Activated naive CD4-positive, alpha-beta T cell treated with anti-CD3 and anti-CD28 coated beads, Interleukin-2, amount 50 U/mL, for 16 hours (primary cell): ENCODE data around the gene PCNX2.

Experiments
- DNase-seq: peaks from one replicate; pipeline ENCODE4 v3.0.0-alpha.2; 2020

PCNX2 gene

DNA sequence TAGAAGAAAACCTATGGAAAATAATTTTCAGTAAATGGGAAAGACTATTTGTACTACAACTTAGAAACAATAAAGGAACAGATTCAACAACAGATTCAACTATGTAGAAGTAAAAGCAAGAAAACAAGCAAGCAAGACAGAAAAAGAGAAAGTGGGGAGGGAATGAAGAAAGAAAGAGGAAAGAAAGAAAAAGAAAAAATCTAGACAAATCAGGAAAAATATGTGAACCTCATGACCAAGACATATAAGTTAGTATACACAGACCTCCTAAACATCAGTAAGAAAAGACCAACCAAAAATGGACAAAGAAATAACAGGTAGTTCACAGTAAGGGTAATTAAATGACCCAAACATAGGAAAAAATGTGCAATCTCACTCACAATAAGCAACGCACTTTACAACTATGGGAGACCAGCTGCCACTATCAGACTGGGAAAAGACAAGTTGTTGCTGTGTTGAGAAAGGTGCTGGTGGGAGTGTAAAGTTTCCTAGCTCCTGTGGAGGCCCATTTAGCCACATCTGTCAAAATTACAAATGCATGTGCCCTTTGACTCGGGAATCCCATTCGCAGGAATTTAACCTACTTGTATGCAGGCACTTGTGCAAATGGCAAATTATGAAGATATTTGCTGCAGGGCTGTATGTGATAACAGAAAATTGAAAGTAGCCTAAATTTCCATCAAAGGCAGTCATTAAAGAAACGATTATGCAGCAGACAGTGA, 18.1 kb upstream of the PCNX2 start:
- no peak for DNase-seq

GRCh38 chr1:233304489-233305102, 9.1 kb upstream of the PCNX2 start:
- DNase-seq = no peak

DNA sequence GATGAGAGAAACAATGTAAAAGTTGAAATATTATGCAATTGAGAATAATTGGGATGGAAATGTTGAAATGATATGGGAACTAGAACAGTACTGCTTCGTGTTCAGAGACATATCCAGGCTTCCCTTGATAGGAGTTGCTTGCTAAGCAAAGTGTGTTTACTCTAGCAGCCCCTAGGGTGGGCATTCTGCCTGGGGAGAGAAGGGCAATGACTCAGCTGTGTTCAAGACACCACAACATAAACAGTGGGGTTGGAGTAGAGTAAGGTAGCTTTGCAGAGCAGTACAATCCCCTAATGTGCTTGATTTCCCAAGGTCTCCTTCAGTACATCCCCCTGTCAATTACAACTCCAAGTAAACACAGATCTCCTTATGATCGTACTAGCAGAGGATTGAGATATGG, 4.8 kb upstream of the PCNX2 start:
- DNase-seq = no peak

DNA sequence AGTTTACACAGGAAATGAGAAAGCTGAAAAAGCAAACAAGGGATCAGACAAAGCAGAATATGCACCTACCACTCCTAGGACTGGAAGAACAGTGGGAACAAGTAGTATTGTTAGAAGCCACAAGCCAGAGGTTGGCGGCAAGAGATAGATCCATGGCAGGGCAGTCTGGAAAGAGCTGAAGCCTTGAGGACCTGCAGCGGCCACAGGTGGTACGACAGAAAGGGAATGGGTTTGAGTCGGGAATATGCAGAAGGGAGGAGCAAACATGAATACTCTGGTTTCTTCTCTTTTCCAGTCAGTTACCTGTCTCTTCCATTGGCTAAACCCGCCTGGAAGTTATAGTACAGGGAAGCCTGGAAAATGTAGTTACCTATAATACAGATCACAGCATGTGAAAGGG, 3.9 kb upstream of the PCNX2 start:
- DNase-seq = no peak

DNA sequence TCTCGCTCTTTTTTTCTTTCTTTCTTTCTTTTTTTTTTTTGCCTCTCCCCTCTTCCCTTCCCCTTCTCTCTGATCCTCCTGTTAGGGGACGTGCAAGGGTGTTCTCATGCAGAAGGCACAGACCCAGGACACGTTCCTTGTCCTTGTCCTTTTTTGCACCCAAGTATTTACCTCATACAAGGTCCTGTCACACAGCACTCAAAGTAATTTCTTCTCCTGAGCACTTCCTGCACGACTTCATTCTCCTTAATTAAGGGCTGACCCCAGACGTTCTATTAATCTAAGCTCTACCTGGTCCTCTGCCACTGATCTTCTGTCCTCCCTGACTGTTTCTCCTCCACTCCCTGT, 424 bp upstream of the PCNX2 start:
- no peak for DNase-seq

GRCh38 chr1:233294913-233295236, 650 bp downstream of the PCNX2 start:
- peak; percentile 45 for DNase-seq

DNA sequence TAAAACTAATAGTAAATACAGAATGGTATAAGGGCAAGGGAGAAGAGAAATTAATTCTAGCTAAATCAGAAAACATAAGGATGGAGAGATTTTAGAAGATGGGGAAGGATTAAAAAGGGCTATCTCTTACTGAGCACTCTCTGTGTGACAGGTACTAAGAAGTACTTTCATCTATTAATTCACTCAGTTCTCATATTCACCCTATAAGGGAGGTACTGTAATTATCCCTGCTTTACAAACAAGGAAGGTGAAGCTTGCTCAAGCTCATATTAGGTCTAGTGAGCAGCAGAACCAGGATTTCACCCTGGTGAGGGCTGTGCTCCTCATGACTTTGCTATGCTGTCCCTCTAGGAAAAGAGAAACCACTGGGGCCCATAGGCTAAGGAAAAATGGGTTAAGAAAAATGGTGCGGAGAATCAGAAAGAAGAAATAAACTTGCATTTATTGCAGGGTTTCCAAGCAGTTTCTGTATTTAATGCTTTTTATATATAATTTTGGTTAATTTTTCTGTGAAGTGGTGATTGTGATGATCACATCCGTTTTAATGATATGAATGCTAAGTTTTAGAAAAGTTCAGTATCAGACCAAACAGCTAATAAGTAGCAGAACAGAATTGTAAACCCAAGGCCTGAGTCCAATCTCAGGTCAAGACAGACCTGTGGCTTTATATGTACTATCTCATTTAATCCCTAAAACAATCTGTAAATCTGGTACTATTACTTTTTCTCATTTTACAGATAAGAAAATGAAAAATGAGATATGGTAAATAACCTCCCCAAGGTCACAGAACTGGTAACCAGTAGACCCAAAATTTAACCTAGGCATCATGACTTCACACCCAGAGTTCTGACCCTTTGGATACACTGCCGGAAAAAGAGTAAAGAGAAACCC, 1.7 kb downstream of the PCNX2 start:
- DNase-seq = no peak

- DNase-seq = no peak
Measured at GRCh38 chr1:233290396-233291034, 5.0 kb downstream of the PCNX2 start.

GRCh38 chr1:233289676-233290075, 5.8 kb downstream of the PCNX2 start:
- DNase-seq = no peak

GRCh38 chr1:233282582-233282886, 13.0 kb downstream of the PCNX2 start:
- DNase-seq = no peak

DNA sequence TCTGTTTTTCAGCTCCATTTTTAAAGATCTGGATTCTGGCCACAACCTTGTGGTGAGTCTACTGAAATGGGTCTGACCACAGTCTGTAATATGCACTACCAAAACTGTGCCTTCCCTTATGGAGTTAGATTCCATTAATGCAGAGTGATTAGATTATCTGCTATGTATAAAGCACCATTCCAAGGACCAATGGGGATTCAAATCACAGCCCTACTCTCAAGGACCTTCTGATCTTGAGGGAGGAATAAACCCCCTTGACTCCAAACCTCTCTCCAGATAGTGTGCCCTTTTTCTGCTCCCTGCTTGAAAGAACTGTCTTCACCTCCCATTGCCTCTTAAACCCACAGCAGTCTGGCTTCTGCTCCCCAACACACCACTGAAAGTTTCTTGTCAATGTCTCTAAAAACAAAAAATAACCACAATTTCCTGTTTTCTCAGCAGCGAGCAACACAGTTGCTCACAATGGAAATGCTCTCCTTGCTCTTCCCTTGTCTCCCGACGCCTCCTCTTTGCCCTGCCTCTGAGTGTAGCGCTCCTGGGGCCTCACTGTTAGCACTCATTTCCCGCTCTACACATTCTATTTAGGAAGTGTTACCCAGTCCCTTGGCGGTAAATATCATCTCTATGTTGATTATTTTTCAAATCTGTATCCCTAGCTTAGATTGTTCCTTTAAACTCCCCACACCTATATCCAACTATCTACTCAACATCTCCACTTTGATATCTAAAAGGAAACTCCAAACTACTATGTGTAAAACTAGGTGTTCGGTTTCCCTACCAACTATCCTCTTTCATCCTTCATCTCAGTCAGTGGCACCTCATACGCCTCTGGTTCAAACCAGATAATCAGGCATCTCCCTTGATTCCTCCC, 13.6 kb downstream of the PCNX2 start:
- DNase-seq = no peak

DNA sequence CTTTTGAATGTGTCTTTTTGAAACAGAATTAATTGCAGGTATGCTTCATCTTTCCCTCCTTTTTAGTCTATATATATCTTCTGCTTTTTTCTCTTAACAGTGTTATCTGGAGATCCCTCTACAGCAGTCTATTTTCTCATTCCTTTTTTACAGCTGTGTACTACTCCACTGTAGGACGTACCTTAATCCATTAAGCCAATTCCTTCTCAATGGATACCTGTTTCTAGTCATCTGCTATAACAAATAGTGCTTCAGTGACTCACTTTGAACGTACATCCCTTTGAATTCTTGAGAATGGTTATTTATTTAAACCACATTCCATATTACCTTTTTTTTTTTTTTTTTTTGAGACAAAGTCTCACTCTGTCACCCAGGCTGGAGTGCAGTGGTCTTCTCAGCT, 15.6 kb downstream of the PCNX2 start:
- DNase-seq = no peak

DNA sequence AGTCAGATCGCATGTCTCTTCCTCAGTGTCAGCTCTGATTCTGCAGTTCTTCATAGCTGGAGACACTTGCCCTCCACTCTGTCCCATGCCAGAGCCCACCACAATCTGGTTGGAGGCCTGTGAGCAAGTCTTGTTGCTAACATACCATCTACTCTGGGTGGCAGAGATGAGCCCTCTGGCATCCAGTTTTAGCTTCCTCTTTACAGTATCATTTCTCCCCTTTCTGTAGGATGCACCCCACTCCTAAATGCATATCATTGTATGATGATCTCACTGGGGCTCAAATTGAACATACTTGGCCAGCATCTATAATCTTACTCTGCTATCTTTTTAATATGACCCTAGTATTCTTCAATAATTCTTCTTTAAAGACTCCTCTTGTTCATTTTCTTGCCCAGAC, 16.9 kb downstream of the PCNX2 start:
- no peak for DNase-seq

- DNase-seq = no peak
Measured at GRCh38 chr1:233277637-233278606, 17.6 kb downstream of the PCNX2 start.

GRCh38 chr1:233269656-233270055, 25.9 kb downstream of the PCNX2 start:
- no peak for DNase-seq

GRCh38 chr1:233268389-233269022, 27.0 kb downstream of the PCNX2 start:
- DNase-seq = no peak

DNA sequence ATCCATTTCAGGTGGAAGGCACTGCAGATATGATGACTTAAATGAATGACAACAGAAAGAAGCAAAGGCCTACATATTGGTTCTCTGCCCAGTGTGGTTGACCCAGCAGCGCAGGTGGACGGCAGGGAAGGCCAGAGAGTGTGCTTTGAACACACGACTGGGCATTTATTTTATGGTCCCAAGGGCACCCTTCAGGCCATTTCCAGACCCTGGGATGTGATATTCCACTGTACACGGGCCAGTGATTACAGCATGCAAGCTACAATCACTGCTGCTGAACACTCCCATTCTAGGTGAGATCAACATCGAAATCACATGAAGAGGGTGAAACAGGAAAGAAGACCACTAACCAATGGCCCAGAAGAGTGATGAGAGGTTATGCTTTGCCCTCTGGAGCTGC, 33.8 kb downstream of the PCNX2 start:
- DNase-seq = no peak

DNA sequence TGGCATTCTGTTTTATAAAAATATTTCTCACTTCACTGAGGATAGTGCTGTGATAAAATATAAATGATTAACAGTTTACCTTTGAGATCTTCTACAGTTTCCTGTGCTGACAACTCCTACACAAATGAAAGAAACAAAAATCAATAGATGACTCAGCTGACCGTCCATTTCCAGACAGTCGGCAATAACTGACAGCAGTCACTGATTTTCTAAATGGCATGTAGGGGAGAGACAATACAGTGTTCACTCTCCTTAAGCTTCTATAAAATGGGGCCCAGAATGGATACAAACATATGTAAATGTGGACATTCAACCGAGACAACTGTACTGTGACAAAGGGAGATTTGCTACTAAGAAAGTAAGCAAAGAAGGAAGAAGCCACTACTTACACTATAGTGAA, 34.3 kb downstream of the PCNX2 start:
- no peak for DNase-seq

DNA sequence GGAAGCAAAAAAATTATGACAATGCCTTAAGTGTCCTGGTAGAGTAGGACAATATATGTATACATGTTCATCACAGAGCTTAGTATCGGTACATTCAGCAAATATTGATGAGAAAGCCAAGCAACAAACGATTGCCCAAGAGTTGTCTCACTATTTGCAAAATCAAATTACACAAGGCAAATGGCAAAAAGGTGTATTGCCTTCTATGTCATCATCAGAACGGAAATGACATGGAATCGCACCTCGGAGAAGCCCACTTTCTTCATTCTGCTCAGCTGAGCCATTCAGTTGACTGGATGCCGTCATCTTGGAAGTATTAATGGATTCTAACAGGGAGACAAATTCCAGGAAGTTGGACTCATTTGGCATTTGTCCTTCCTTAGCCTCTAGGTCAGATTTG, 37.7 kb downstream of the PCNX2 start:
- no peak for DNase-seq

GRCh38 chr1:233256789-233257188, 38.7 kb downstream of the PCNX2 start:
- DNase-seq = no peak

GRCh38 chr1:233256191-233256590, 39.3 kb downstream of the PCNX2 start:
- no peak for DNase-seq
